RWPE1 (cell line): ENCODE data around the gene SLX9.

Experiments used
- CTCF ChIA-PET: fragments of 350-600 bp; sonication (Branson Sonifier 250); formaldehyde crosslinking; extraction: SDS; loops from one replicate; lab custom pipeline; 2021; lab: Yijun Ruan, JAX
- POLR2A ChIA-PET: fragments of 400-600 bp; formaldehyde crosslinking; extraction: SDS; loops from one replicate; lab custom pipeline; 2020; ENCODE audit warnings: antibody characterized with exemption; ENCODE audit not compliant: low non-redundant PET; lab: Yijun Ruan, JAX
- DNase-seq: peaks from one replicate; pipeline ENCODE4 v3.0.0; 2012; ENCODE audit warnings: low spot score
- H3K27ac ChIP-seq: fragments of 450-650 bp; 2 replicates; pipeline ENCODE4 v1.5.1; 2017
- CTCF ChIP-seq: fragments of 450-650 bp; conservative IDR thresholded peaks from 2 replicates; pipeline ENCODE4 v1.5.1; 2017; ENCODE audit warnings: low read depth, mild to moderate bottlenecking

The SLX9 gene

GRCh38 chr21:44989943-44990780, 50.3 kb downstream of the SLX9 start:
- ChIA-PET CTCF (no interaction called here), POLR2A (no interaction called here)
- H3K27ac ChIP-seq: peak overlapping the region; percentile 9; the same call in 1 of the 2 replicates
- no peak for TF ChIP-seq CTCF
- DNase-seq: no peak

GRCh38 chr21:44990921-44991320, 51.1 kb downstream of the SLX9 start:
- ChIA-PET POLR2A (no interaction called here), CTCF (interaction anchor here (0.8 kb wide), 1 partner anchor 149 kb away, joined by 5 read pairs; no protein-coding TSS in a partner anchor)
- no peak overlapping the region for H3K27ac ChIP-seq
- no peak for TF ChIP-seq CTCF
- no peak for DNase-seq

GRCh38 chr21:44991538-44992483, 52.0 kb downstream of the SLX9 start:
- ChIA-PET POLR2A (no interaction called here), CTCF (interaction anchor here (0.6 to 0.8 kb wide), 2 partner anchors 146 to 148 kb away, joined by 3 to 5 read pairs; no protein-coding TSS in a partner anchor)
- H3K27ac ChIP-seq: no peak overlapping the region
- no peak for TF ChIP-seq CTCF
- DNase-seq: no peak

- TF ChIP-seq CTCF: no peak
- no peak for DNase-seq
- ChIA-PET POLR2A (no interaction called here), CTCF (no interaction called here)
- no peak overlapping the region for H3K27ac ChIP-seq
Measured at GRCh38 chr21:44992608-44993031, 52.8 kb downstream of the SLX9 start.

- ChIA-PET POLR2A (no interaction called here), CTCF (no interaction called here)
- no peak for TF ChIP-seq CTCF
- H3K27ac ChIP-seq: no peak overlapping the region
- DNase-seq: no peak
Measured at GRCh38 chr21:44993321-44994046, 53.7 kb downstream of the SLX9 start.
